Stomach (tissue), 4 donors: Measurements from ENCODE around the gene TSHZ2.

Experiments
- POLR2A ChIP-seq, 4 donors: fragments of 450-650 bp; IDR thresholded peaks; one replicate each; pipeline ENCODE4 v1.6.1; 2016; ENCODE audit warnings: antibody characterized with exemption in 4 of 4, control low read depth in 2 of 4, mild to moderate bottlenecking in 1 of 4, moderate library complexity in 1 of 4
- POLR2AphosphoS5 ChIP-seq, 3 donors: sonication (generic); formaldehyde crosslinking; IDR thresholded peaks; one replicate each; pipeline ENCODE4 v1.6.1; 2016; ENCODE audit warnings: antibody characterized with exemption in 3 of 3

- TF ChIP-seq POLR2AphosphoS5 (IDR thresholded peaks at IDR 0.05) = no peak
- no peak for TF ChIP-seq POLR2A (IDR thresholded peaks at IDR 0.05)
These were observed 439.7 kb downstream of the TSHZ2 start for GRCh38 chr20:53411891-53412290.
